ENCODE data around the gene GREM2. TPM values are rescaled to one million over a fixed set of nuclear protein-coding genes. Genes with fewer than 3 reads are reported as not detected.

GREM2 gene
- total RNA-seq, 5 donors from 2014 or later (not counting 1 experiment from before 2014, with no cell fraction given) = 0.23 to 2.9 (median 0.98) TPM

DNA sequence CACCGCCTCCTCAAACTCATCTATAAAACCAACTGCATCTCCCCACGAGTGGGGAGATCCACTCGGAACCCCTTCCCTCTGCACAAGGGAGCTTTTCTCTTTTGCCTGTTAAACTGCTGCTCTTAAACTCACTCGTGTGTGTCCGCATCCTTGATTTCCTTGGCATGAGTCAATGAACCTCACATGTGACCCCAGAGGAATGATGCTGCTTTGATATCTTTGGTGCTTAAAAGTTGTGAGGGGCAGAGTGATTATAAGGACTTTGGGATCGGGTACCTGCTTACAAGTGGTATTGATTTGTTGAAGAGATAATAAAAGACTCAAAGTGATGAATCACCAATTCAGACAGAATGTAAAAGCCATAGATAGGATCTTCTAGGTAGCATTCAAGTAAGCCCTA, 125.3 kb downstream of the GREM2 start:
- no peak for ATAC-seq (replicated peaks in 1 of 4)
- H3K36me3 Mint-ChIP-seq = no peaks in the 10 kb centered on the region
- no peak overlapping the region for H3K27ac Mint-ChIP-seq
- no peaks in the 10 kb centered on the region for H3K4me1 Mint-ChIP-seq
- H3K27me3 Mint-ChIP-seq = peaks cover 0 to 4% of the 10 kb centered on the region in 2 donors
- 87% methylated on average over 2 of the region's 6 CpGs for WGBS (ENCODE audit: insufficient coverage)
- no peak for DNase-seq
- no peaks in the 10 kb centered on the region for H3K9me3 ChIP-seq
- H3K27ac ChIP-seq (ENCODE audit: low read length) = no peak overlapping the region
- ChIA-PET CTCF (no interaction called here), POLR2A (no interaction called here)
- peaks cover 0 to 14% (median under 1%) of the 10 kb centered on the region in 3 donors for H3K9me3 Mint-ChIP-seq
- no peaks in the 10 kb centered on the region for H3K27me3 ChIP-seq (replicated peaks in 1 of 2; ENCODE audit: control insufficient read depth in 2 of 2, extremely low read depth in 1 of 2, insufficient read depth in 2 of 2, low read length in 1 of 2)
- no peaks in the 10 kb centered on the region for H3K4me1 ChIP-seq (ENCODE audit: control insufficient read depth in 1 of 2, extremely low read depth in 1 of 2, insufficient read depth in 2 of 2, low read length in 2 of 2)
- no peaks in the 10 kb centered on the region for H3K36me3 ChIP-seq (ENCODE audit: control insufficient read depth in 2 of 2, extremely low read depth in 1 of 2, insufficient read depth in 1 of 2, low read length in 1 of 2)
- H3K4me3 Mint-ChIP-seq = no peak overlapping the region
- H3K4me3 ChIP-seq (ENCODE audit: control insufficient read depth in 1 of 2, extremely low read depth in 1 of 2, low read length in 1 of 2) = no peak overlapping the region

DNA sequence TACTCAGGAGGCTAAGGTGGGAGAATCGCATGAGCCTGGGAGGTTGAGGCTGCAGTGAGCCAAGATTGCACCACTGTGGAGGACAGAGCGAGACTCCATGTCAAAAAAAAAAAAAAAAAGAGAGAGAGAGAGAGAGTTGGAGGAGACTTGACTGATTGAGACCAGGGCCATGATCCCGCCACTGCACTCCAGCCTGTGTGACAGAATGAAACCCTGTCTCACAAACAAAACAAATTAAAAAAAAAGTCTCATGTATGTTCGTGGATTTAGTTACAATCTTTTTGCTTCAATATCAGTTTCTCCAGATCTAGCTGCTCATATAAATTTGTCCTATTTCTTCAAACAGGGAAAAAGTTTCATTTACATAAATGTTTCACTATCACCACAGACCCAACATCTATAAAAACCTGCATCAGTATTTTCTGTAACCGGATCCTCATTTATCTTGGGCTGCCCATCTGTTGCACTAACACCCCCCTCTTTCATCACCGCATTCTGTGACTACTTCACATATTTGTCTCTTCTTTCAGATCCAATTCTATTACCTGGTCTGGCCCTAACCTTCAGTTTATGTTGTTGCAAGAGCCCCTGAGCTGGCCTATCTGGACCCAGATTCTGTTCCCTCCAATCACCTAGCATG, 127.0 kb downstream of the GREM2 start:
- Mint-ChIP-seq H3K36me3 (no peaks in the 10 kb centered on the region), H3K4me1 (no peaks in the 10 kb centered on the region), H3K27me3 (no peaks in the 10 kb centered on the region), H3K4me3 (no peak overlapping the region), H3K27ac (no peak overlapping the region), H3K9me3 (peaks cover 0 to 11% (median 0%) of the 10 kb centered on the region in 3 donors)
- Histone ChIP-seq H3K4me1 (ENCODE audit: control insufficient read depth in 1 of 2, extremely low read depth in 1 of 2, insufficient read depth in 2 of 2, low read length in 2 of 2) (no peaks in the 10 kb centered on the region), H3K9me3 (no peaks in the 10 kb centered on the region), H3K36me3 (ENCODE audit: control insufficient read depth in 2 of 2, extremely low read depth in 1 of 2, insufficient read depth in 1 of 2, low read length in 1 of 2) (no peaks in the 10 kb centered on the region), H3K27ac (ENCODE audit: low read length) (no peak overlapping the region), H3K4me3 (ENCODE audit: control insufficient read depth in 1 of 2, extremely low read depth in 1 of 2, low read length in 1 of 2) (no peak overlapping the region), H3K27me3 (replicated peaks in 1 of 2; ENCODE audit: control insufficient read depth in 2 of 2, extremely low read depth in 1 of 2, insufficient read depth in 2 of 2, low read length in 1 of 2) (no peaks in the 10 kb centered on the region)
- ChIA-PET CTCF (interaction anchor here in 1 of 2 donors (0.6 kb wide), 1 partner anchor 823 kb away, joined by 4 read pairs; no protein-coding TSS in a partner anchor), POLR2A (no interaction called here)
- WGBS (ENCODE audit: insufficient coverage) = 93% methylated on average over 3 of the region's 6 CpGs
- ATAC-seq (replicated peaks in 1 of 4) (no peak), DNase-seq (no peak)

DNA sequence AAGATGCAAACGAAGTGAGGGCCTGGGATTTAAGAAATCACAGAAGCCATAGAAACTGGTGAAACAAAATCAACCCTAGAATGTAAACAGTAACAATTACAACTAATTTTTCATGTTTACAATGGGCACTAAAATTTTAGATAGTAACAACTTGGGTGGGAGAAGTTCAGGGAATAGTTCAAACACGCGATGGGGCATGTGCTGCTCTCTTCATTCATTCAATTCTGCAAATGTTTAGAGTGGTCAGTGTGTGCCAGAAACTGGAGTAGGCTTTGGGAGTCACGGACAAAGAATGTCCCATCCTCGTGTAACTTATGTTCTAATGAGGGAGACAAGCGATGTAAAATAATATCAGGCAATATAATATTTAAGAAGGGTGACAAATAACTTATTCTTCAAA, 133.4 kb downstream of the GREM2 start:
- H3K4me3 Mint-ChIP-seq = no peak overlapping the region
- Histone ChIP-seq H3K9me3 (no peaks in the 10 kb centered on the region), H3K4me1 (ENCODE audit: control insufficient read depth in 1 of 2, extremely low read depth in 1 of 2, insufficient read depth in 2 of 2, low read length in 2 of 2) (no peaks in the 10 kb centered on the region), H3K27me3 (replicated peaks in 1 of 2; ENCODE audit: control insufficient read depth in 2 of 2, extremely low read depth in 1 of 2, insufficient read depth in 2 of 2, low read length in 1 of 2) (no peaks in the 10 kb centered on the region), H3K36me3 (ENCODE audit: control insufficient read depth in 2 of 2, extremely low read depth in 1 of 2, insufficient read depth in 1 of 2, low read length in 1 of 2) (no peaks in the 10 kb centered on the region), H3K4me3 (ENCODE audit: control insufficient read depth in 1 of 2, extremely low read depth in 1 of 2, low read length in 1 of 2) (no peak overlapping the region), H3K27ac (ENCODE audit: low read length) (no peak overlapping the region)
- DNase-seq (no peak), ATAC-seq (replicated peaks in 1 of 4) (no peak)
- peaks cover 0 to 3% of the 10 kb centered on the region in 2 donors for H3K27me3 Mint-ChIP-seq
- ChIA-PET CTCF (interaction anchor here (0.6 kb wide), 2 partner anchors 17 to 474 kb away, joined by 3 to 8 read pairs; no protein-coding TSS in a partner anchor), POLR2A (no interaction called here)
- no peaks in the 10 kb centered on the region for H3K4me1 Mint-ChIP-seq
- WGBS (ENCODE audit: insufficient coverage) = no CpG with 5 or more reads among the region's 6 CpGs
- H3K27ac Mint-ChIP-seq = no peak overlapping the region
- H3K9me3 Mint-ChIP-seq = peaks cover 0 to 4% (median 1%) of the 10 kb centered on the region in 3 donors
- H3K36me3 Mint-ChIP-seq = no peaks in the 10 kb centered on the region

DNA sequence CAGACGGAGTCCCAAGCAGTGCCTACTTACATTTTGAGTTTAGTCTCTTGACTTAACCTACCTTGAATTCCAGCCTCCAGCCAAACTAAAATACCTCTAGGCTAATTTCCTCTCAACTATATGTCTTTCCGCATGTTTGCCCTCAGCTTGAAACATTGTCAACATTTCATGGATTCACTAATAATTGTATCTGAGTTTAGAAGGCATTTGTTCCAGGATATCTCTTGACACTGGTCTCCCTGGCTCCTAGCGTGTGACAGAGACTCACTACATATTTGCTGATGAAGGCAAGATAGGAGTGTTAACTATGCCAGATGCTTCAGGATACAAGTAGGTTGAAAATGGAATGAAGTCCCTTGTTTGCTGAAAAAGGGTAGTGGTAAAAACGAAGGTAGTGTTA, 136.1 kb downstream of the GREM2 start:
- peaks cover 0 to 5% of the 10 kb centered on the region in 2 experiments for H3K27me3 ChIP-seq (replicated peaks in 1 of 2; ENCODE audit: control insufficient read depth in 2 of 2, extremely low read depth in 1 of 2, insufficient read depth in 2 of 2, low read length in 1 of 2)
- no peaks in the 10 kb centered on the region for H3K4me1 ChIP-seq (ENCODE audit: control insufficient read depth in 1 of 2, extremely low read depth in 1 of 2, insufficient read depth in 2 of 2, low read length in 2 of 2)
- H3K4me3 ChIP-seq (ENCODE audit: control insufficient read depth in 1 of 2, extremely low read depth in 1 of 2, low read length in 1 of 2) = no peak overlapping the region
- WGBS (ENCODE audit: insufficient coverage) = 35% methylated on average over 2 of the region's 4 CpGs
- Mint-ChIP-seq H3K9me3 (peaks cover 0 to 4% (median 0%) of the 10 kb centered on the region in 3 donors), H3K4me3 (no peak overlapping the region), H3K4me1 (no peaks in the 10 kb centered on the region), H3K27me3 (peaks cover 0 to 3% of the 10 kb centered on the region in 2 donors), H3K27ac (no peak overlapping the region), H3K36me3 (no peaks in the 10 kb centered on the region)
- ChIA-PET POLR2A (no interaction called here), CTCF (no interaction called here)
- H3K36me3 ChIP-seq (ENCODE audit: control insufficient read depth in 2 of 2, extremely low read depth in 1 of 2, insufficient read depth in 1 of 2, low read length in 1 of 2) = no peaks in the 10 kb centered on the region
- DNase-seq = no peak
- H3K9me3 ChIP-seq = no peaks in the 10 kb centered on the region
- ATAC-seq (replicated peaks in 1 of 4) = no peak
- no peak overlapping the region for H3K27ac ChIP-seq (ENCODE audit: low read length)

DNA sequence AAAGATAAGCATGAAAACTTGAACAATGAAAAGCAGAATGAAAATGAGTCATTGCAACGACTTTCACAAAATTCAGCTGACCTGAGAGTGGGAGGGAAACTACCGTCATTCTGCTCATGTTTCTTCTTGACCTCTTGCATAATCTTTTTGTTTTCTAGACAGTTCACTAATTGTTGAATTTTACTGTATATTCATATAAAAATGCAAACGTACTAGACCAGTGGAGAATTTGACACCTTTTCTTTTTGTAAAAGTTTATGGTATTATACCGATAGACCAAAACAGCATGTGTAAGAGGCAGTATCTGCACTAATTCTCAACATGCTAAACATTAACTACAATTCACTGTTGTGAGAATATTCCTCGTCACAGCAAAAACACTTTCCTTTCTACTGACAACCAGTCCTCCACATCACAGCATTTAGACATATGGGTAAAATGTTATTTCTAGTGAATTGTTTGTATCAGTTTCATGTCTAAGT, 137.8 kb downstream of the GREM2 start:
- H3K4me3 Mint-ChIP-seq = no peak overlapping the region

DNA sequence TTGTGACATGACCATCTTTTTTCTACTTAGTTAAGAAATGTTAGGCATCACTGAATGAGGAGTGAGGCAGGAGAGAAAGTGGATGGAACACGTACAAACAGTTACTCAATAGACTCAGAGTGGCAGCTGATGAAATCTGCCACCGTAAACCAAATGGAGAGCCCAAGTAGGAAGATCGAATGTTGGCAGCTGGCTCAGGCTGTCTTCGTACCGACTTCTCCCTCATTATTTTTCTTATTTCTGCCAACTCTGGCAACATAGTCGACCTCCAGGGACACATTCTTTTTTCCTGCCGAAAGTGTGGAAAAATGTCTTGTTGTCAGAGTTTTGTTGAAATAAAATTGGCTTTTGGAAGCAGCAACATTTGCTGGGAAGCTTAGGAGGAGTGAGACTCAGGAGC, 143.3 kb downstream of the GREM2 start:
- H3K36me3 ChIP-seq (ENCODE audit: control insufficient read depth in 2 of 2, extremely low read depth in 1 of 2, insufficient read depth in 1 of 2, low read length in 1 of 2) = no peaks in the 10 kb centered on the region
- CTCF ChIA-PET = no interaction called here
- H3K27ac ChIP-seq (ENCODE audit: low read length) = no peak overlapping the region
- no peaks in the 10 kb centered on the region for H3K9me3 ChIP-seq
- WGBS (ENCODE audit: insufficient coverage) = 93% methylated on average over 2 of the region's 7 CpGs
- no peak overlapping the region for H3K4me3 Mint-ChIP-seq
- no peaks in the 10 kb centered on the region for H3K4me1 ChIP-seq (ENCODE audit: control insufficient read depth in 1 of 2, extremely low read depth in 1 of 2, insufficient read depth in 2 of 2, low read length in 2 of 2)
- no peak for DNase-seq
- peaks cover 0 to 5% of the 10 kb centered on the region in 2 experiments for H3K27me3 ChIP-seq (replicated peaks in 1 of 2; ENCODE audit: control insufficient read depth in 2 of 2, extremely low read depth in 1 of 2, insufficient read depth in 2 of 2, low read length in 1 of 2)
- H3K27me3 Mint-ChIP-seq = no peaks in the 10 kb centered on the region
- peaks cover 0 to 13% (median 10%) of the 10 kb centered on the region in 3 donors for H3K4me1 Mint-ChIP-seq
- POLR2A ChIA-PET = no interaction called here
- no peak overlapping the region for H3K27ac Mint-ChIP-seq
- H3K9me3 Mint-ChIP-seq = no peaks in the 10 kb centered on the region
- H3K36me3 Mint-ChIP-seq = no peaks in the 10 kb centered on the region
- H3K4me3 ChIP-seq (ENCODE audit: control insufficient read depth in 1 of 2, extremely low read depth in 1 of 2, low read length in 1 of 2) = no peak overlapping the region
- no peak for ATAC-seq (replicated peaks in 1 of 4)

More for the DNA sequence above, 137.8 kb downstream of the GREM2 start:
- H3K27me3 ChIP-seq (replicated peaks in 1 of 2; ENCODE audit: control insufficient read depth in 2 of 2, extremely low read depth in 1 of 2, insufficient read depth in 2 of 2, low read length in 1 of 2) = peaks cover 0 to 5% of the 10 kb centered on the region in 2 experiments
- no peak overlapping the region for H3K27ac ChIP-seq (ENCODE audit: low read length)
- no CpG with 5 or more reads among the region's 5 CpGs for WGBS (ENCODE audit: insufficient coverage)
- H3K36me3 ChIP-seq (ENCODE audit: control insufficient read depth in 2 of 2, extremely low read depth in 1 of 2, insufficient read depth in 1 of 2, low read length in 1 of 2) = no peaks in the 10 kb centered on the region
- ChIA-PET POLR2A (no interaction called here), CTCF (no interaction called here)
- Mint-ChIP-seq H3K4me1 (no peaks in the 10 kb centered on the region), H3K36me3 (no peaks in the 10 kb centered on the region), H3K27me3 (peaks cover 0 to 3% of the 10 kb centered on the region in 2 donors), H3K27ac (no peak overlapping the region), H3K9me3 (peaks cover 0 to 4% (median 0%) of the 10 kb centered on the region in 3 donors)
- ATAC-seq (replicated peaks in 1 of 4) = no peak
- no peak for DNase-seq
- H3K4me3 ChIP-seq (ENCODE audit: control insufficient read depth in 1 of 2, extremely low read depth in 1 of 2, low read length in 1 of 2) = no peak overlapping the region
- H3K4me1 ChIP-seq (ENCODE audit: control insufficient read depth in 1 of 2, extremely low read depth in 1 of 2, insufficient read depth in 2 of 2, low read length in 2 of 2) = no peaks in the 10 kb centered on the region
- no peaks in the 10 kb centered on the region for H3K9me3 ChIP-seq

Data from T-cell (primary cell).